H54 (cell line): ENCODE results near the gene WDFY4.

Experiments used
- DNase-seq: peaks from one replicate; pipeline ENCODE4 v3.0.0; 2011; ENCODE audit warnings: low spot score, mixed read lengths; ENCODE audit not compliant: insufficient read length
- FAIRE-seq: peaks from 3 replicates; lab custom pipeline; 2011; peaks lifted over from hg19 to GRCh38; lab: Jason Lieb, UNC
- POLR2A ChIP-seq: IDR thresholded peaks from 2 replicates; pipeline ENCODE4 v1.6.1; 2011; ENCODE audit warnings: low read depth, mild to moderate bottlenecking, low read length

Gene WDFY4

GRCh38 chr10:48844616-48845015 lies 159.9 kb downstream of the WDFY4 start:
- no peak for FAIRE-seq
- TF ChIP-seq POLR2A = no peak
- DNase-seq = no peak

GRCh38 chr10:48845512-48845911 lies 160.8 kb downstream of the WDFY4 start:
- no peak for TF ChIP-seq POLR2A
- DNase-seq (no peak), FAIRE-seq (no peak)

GRCh38 chr10:48847691-48848090 lies 163.0 kb downstream of the WDFY4 start:
- FAIRE-seq (no peak), DNase-seq (no peak)
- no peak for TF ChIP-seq POLR2A

GRCh38 chr10:48856855-48857254 lies 172.2 kb downstream of the WDFY4 start:
- DNase-seq (no peak), FAIRE-seq (no peak)
- no peak for TF ChIP-seq POLR2A

- TF ChIP-seq POLR2A = no peak
- no peak for DNase-seq
- no peak for FAIRE-seq
Observed at GRCh38 chr10:48872234-48872633, 187.6 kb downstream of the WDFY4 start.

- FAIRE-seq = no peak
- TF ChIP-seq POLR2A = no peak
- no peak for DNase-seq
Observed at GRCh38 chr10:48878091-48878490, 193.4 kb downstream of the WDFY4 start.

GRCh38 chr10:48879451-48879850 lies 194.8 kb downstream of the WDFY4 start:
- FAIRE-seq (no peak), DNase-seq (no peak)
- TF ChIP-seq POLR2A = no peak

GRCh38 chr10:48880016-48880705 lies 195.5 kb downstream of the WDFY4 start:
- no peak for TF ChIP-seq POLR2A
- DNase-seq = no peak
- FAIRE-seq = no peak

- DNase-seq = no peak
- no peak for TF ChIP-seq POLR2A
- FAIRE-seq = no peak
Observed at GRCh38 chr10:48881937-48882336, 197.3 kb downstream of the WDFY4 start.

GRCh38 chr10:48882881-48883280 lies 198.2 kb downstream of the WDFY4 start:
- FAIRE-seq (no peak), DNase-seq (no peak)
- no peak for TF ChIP-seq POLR2A

GRCh38 chr10:48883701-48884100 lies 199.0 kb downstream of the WDFY4 start:
- DNase-seq (no peak), FAIRE-seq (no peak)

GRCh38 chr10:48884179-48885045 lies 199.7 kb downstream of the WDFY4 start:
- no peak for DNase-seq
- TF ChIP-seq POLR2A = no peak
- FAIRE-seq = no peak

More at GRCh38 chr10:48883701-48884100, 199.0 kb downstream of the WDFY4 start:
- no peak for TF ChIP-seq POLR2A

GRCh38 chr10:48885376-48885775 lies 200.7 kb downstream of the WDFY4 start:
- no peak for FAIRE-seq
- no peak for TF ChIP-seq POLR2A
- no peak for DNase-seq

- FAIRE-seq (no peak), DNase-seq (no peak)
- TF ChIP-seq POLR2A = no peak
Observed at GRCh38 chr10:48887982-48888381, 203.3 kb downstream of the WDFY4 start.
